Measurements from ENCODE around the gene NBR1.
"Not testable (repeated sequence)": the region's sequence is repeated elsewhere in the genome, so short reads cannot be mapped to it uniquely, and the experiment has no call there.

Gene NBR1

GRCh38 chr17:43212641-43213490 is 41.9 kb downstream of the NBR1 start:
- DNase-seq (ENCODE audit: low read depth in 2 of 2, low spot score in 1 of 2): no peak

GRCh38 chr17:43213545-43213944 is 42.5 kb downstream of the NBR1 start:
- DNase-seq (ENCODE audit: low read depth in 2 of 2, low spot score in 1 of 2): no peak

- DNase-seq (ENCODE audit: low read depth in 2 of 2, low spot score in 1 of 2): no peak
Observed at GRCh38 chr17:43215341-43215740, 44.3 kb downstream of the NBR1 start.

- no peak for DNase-seq (ENCODE audit: low read depth in 2 of 2, low spot score in 1 of 2)
Observed at GRCh38 chr17:43216369-43216761, 45.4 kb downstream of the NBR1 start.

- no peak for DNase-seq (ENCODE audit: low read depth in 2 of 2, low spot score in 1 of 2)
Observed at GRCh38 chr17:43216762-43217613, 46.0 kb downstream of the NBR1 start.

- no peak for DNase-seq (ENCODE audit: low read depth in 2 of 2, low spot score in 1 of 2)
Observed at GRCh38 chr17:43217614-43218087, 46.6 kb downstream of the NBR1 start.

- no peak for DNase-seq (ENCODE audit: low read depth in 2 of 2, low spot score in 1 of 2)
Observed at GRCh38 chr17:43219001-43219400, 48.0 kb downstream of the NBR1 start.

GRCh38 chr17:43219746-43220380 is 48.8 kb downstream of the NBR1 start:
- no peak for DNase-seq (ENCODE audit: low read depth in 2 of 2, low spot score in 1 of 2)

- no peak for DNase-seq (ENCODE audit: low read depth in 2 of 2, low spot score in 1 of 2)
Observed at GRCh38 chr17:43220511-43221125, 49.6 kb downstream of the NBR1 start.

GRCh38 chr17:43224146-43224705 is 53.2 kb downstream of the NBR1 start:
- no peak for DNase-seq (ENCODE audit: low read depth in 2 of 2, low spot score in 1 of 2)

GRCh38 chr17:43226393-43226792 is 55.4 kb downstream of the NBR1 start:
- no peak for DNase-seq (ENCODE audit: low read depth in 2 of 2, low spot score in 1 of 2)

GRCh38 chr17:43228020-43228782 is 57.2 kb downstream of the NBR1 start, which contains the start of gene CCDC200:
TSS of gene CCDC200 (minus strand) at chr17:43228623. CDS start at chr17:43228554, 69 bp downstream.
- not testable (repeated sequence) for DNase-seq (ENCODE audit: low read depth in 2 of 2, low spot score in 1 of 2)

GRCh38 chr17:43231205-43232020 is 60.4 kb downstream of the NBR1 start:
- DNase-seq (ENCODE audit: low read depth in 2 of 2, low spot score in 1 of 2): not testable (repeated sequence)

- DNase-seq (ENCODE audit: low read depth in 2 of 2, low spot score in 1 of 2): not testable (repeated sequence)
Observed at GRCh38 chr17:43232021-43232699, 61.1 kb downstream of the NBR1 start.

GRCh38 chr17:43233263-43233662 is 62.2 kb downstream of the NBR1 start:
- not testable (repeated sequence) for DNase-seq (ENCODE audit: low read depth in 2 of 2, low spot score in 1 of 2)

GRCh38 chr17:43233877-43234276 is 62.9 kb downstream of the NBR1 start, which contains the start of gene RNU2-1:
TSS of gene RNU2-1 (minus strand) at chr17:43233977.
- DNase-seq (ENCODE audit: low read depth in 2 of 2, low spot score in 1 of 2): not testable (repeated sequence)

- not testable (repeated sequence) for DNase-seq (ENCODE audit: low read depth in 2 of 2, low spot score in 1 of 2)
Observed at GRCh38 chr17:43239597-43239996, 68.6 kb downstream of the NBR1 start.
